ENCODE results near the gene SPTBN4. TPM values are rescaled to one million over a fixed set of nuclear protein-coding genes. Genes with fewer than 3 reads are reported as not detected.

The SPTBN4 gene
- total RNA-seq, 4 donors from 2014 or later = 1.4 to 5.1 (median 2.3) TPM

- no peak for TF ChIP-seq CTCF (IDR thresholded peaks at IDR 0.05; ENCODE audit: low read depth)
Measured at GRCh38 chr19:40489882-40490230, 23.1 kb downstream of the SPTBN4 start.

- no peak for TF ChIP-seq CTCF (IDR thresholded peaks at IDR 0.05; ENCODE audit: low read depth)
Measured at GRCh38 chr19:40492274-40492673, 25.5 kb downstream of the SPTBN4 start.

- no peak for TF ChIP-seq CTCF (IDR thresholded peaks at IDR 0.05; ENCODE audit: low read depth)
Measured at GRCh38 chr19:40493778-40494177, 27.0 kb downstream of the SPTBN4 start.

- TF ChIP-seq CTCF (IDR thresholded peaks at IDR 0.05; ENCODE audit: low read depth) = no peak
Measured at GRCh38 chr19:40494191-40494838, 27.5 kb downstream of the SPTBN4 start.

GRCh38 chr19:40497214-40497613, 30.4 kb downstream of the SPTBN4 start:
- TF ChIP-seq CTCF (IDR thresholded peaks at IDR 0.05; ENCODE audit: low read depth) = no peak

- no peak for TF ChIP-seq CTCF (IDR thresholded peaks at IDR 0.05; ENCODE audit: low read depth)
Measured at GRCh38 chr19:40499320-40499719, 32.5 kb downstream of the SPTBN4 start.

GRCh38 chr19:40501599-40501998, 34.8 kb downstream of the SPTBN4 start:
- no peak for TF ChIP-seq CTCF (IDR thresholded peaks at IDR 0.05; ENCODE audit: low read depth)

All from subcutaneous adipose tissue (tissue), 4 donors.